ENCODE results near the gene IL2RA.
"Not testable (repeated sequence)": the region's sequence is repeated elsewhere in the genome, so short reads cannot be mapped to it uniquely, and the experiment has no call there.

IL2RA gene

DNA sequence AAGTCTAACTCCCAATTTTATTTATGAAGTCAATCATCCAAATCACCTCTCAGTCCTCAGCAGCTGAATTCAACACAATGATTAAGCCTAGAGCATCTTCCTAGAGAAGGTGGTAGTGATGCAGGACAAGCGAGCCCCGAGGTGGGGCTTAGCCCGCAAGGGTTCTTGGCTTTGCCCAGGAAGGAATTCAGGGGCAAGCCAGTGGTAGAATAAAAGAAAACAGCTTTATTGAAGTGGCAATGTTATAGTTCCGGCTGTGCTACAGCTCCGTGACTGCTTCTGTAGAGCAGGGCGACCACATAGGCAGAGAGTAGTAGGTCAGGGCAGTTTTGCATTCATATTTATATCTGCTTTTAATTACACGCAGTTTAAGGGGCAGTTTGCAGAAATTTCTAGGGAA, 18.1 kb downstream of the IL2RA start:
- Histone ChIP-seq H3K4me3 (ENCODE audit: low read length) (no peak overlapping the region), H3K36me3 (ENCODE audit: control insufficient read depth, low read depth, low read length) (no peaks in the 10 kb centered on the region), H3K27me3 (ENCODE audit: control insufficient read depth, insufficient read depth, low read length) (no peaks in the 10 kb centered on the region)

DNA sequence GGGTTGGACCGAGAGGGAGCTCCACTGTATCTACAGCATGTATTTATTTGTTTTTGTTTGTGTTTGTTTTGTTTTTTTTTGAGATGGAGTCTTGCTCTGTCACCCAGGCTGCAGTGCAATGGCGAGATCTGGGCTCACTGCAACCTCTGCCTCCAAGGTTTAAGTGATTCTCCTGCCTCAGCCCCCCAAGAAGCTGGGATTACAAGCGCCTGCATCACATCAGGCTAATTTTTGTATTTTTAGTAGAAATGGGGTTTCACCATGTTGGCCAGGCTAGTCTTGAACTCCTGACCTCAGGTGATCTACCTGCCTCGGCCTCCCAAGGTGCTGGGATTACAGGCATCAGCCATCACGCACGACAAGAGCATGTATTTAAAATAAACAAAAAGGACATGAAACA, 18.8 kb downstream of the IL2RA start:
- not testable (repeated sequence) for H3K27me3 ChIP-seq (ENCODE audit: control insufficient read depth, insufficient read depth, low read length); H3K9me3 ChIP-seq (ENCODE audit: control insufficient read depth, low read depth, low read length); H3K36me3 ChIP-seq (ENCODE audit: control insufficient read depth, low read depth, low read length); H3K27ac ChIP-seq (ENCODE audit: low read length); H3K4me3 ChIP-seq (ENCODE audit: low read length); H3K4me1 ChIP-seq (ENCODE audit: control insufficient read depth, low read depth, low read length); H3K9ac ChIP-seq (ENCODE audit: low read length)

More for the DNA sequence above, 18.1 kb downstream of the IL2RA start:
- H3K9me3 ChIP-seq (ENCODE audit: control insufficient read depth, low read depth, low read length), result no peaks in the 10 kb centered on the region
- H3K9ac ChIP-seq (ENCODE audit: low read length), result no peak overlapping the region
- H3K27ac ChIP-seq (ENCODE audit: low read length), result no peak overlapping the region
- no peaks in the 10 kb centered on the region for H3K4me1 ChIP-seq (ENCODE audit: control insufficient read depth, low read depth, low read length)

DNA sequence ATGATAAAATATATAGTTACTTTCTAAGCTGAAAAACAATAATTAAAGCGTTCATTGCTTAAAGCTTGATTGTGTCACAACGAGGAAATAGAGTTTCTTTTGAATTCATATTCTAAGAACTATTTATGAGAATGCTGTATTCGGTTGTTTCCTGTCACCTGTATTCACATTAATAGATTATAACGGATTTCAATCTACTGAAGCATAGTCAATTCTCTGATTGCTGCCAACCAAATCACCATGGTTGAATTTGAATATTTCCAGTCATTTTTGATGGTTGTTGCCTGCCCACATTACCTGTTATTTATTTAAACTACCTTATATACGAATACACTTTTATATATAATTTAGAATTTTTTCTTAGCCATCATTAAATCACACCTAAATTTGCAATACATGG, 22.0 kb downstream of the IL2RA start:
- Histone ChIP-seq H3K9ac (ENCODE audit: low read length) (no peak overlapping the region), H3K27me3 (ENCODE audit: control insufficient read depth, insufficient read depth, low read length) (no peaks in the 10 kb centered on the region), H3K4me1 (ENCODE audit: control insufficient read depth, low read depth, low read length) (no peaks in the 10 kb centered on the region), H3K9me3 (ENCODE audit: control insufficient read depth, low read depth, low read length) (no peaks in the 10 kb centered on the region), H3K4me3 (ENCODE audit: low read length) (no peak overlapping the region), H3K36me3 (ENCODE audit: control insufficient read depth, low read depth, low read length) (no peaks in the 10 kb centered on the region), H3K27ac (ENCODE audit: low read length) (no peak overlapping the region)

DNA sequence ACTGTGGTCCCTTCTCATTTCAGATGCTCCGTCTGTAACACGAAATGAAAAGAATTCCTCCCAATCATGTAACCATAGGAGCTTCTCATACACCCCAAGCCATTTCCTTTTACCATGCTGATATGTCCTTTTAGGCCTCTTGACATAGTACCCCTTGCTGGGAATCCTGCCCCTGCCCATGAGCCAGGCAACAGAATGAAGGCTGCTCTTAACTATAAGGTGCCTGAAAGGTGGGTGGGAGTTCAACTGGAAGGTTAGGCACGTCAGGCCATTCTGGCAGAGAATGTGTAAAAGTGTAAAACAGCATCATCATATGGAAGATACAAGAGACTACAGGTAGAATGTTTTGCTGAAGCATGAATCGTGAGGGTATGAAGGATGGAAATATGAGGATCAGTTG, 22.5 kb downstream of the IL2RA start:
- Histone ChIP-seq H3K4me3 (ENCODE audit: low read length) (no peak overlapping the region), H3K36me3 (ENCODE audit: control insufficient read depth, low read depth, low read length) (no peaks in the 10 kb centered on the region), H3K27ac (ENCODE audit: low read length) (no peak overlapping the region), H3K4me1 (ENCODE audit: control insufficient read depth, low read depth, low read length) (no peaks in the 10 kb centered on the region), H3K9me3 (ENCODE audit: control insufficient read depth, low read depth, low read length) (no peaks in the 10 kb centered on the region), H3K9ac (ENCODE audit: low read length) (no peak overlapping the region), H3K27me3 (ENCODE audit: control insufficient read depth, insufficient read depth, low read length) (no peaks in the 10 kb centered on the region)

DNA sequence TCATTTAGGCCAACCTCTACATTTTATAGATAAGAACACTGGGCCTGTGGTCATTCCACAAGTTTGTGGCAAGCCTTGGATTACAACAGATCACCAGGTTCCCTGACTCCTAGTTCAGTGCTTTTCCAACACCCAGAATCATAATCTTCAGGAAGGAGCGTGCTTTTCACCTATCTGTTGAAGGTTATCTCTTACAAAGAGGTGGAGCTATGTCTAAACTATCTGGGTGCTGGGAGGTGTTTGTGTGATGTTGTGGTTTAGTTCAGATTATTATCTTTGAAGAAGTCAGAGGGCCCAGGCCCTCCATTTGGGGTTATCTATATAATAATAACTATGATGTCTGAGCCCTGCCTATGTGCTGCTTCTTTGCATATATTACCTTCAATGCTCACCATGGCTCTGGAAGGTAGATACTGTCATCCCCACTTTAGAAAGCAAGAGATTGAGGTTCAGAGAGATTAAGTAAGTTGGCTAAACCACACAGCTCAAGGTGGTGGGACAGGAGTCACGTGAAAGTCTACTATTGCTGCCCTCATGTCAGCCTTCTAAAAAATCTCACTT, 24.0 kb downstream of the IL2RA start:
- H3K27ac ChIP-seq (ENCODE audit: low read length), result no peak overlapping the region
- H3K9me3 ChIP-seq (ENCODE audit: control insufficient read depth, low read depth, low read length), result no peaks in the 10 kb centered on the region
- H3K27me3 ChIP-seq (ENCODE audit: control insufficient read depth, insufficient read depth, low read length), result no peaks in the 10 kb centered on the region
- no peak overlapping the region for H3K4me3 ChIP-seq (ENCODE audit: low read length)
- no peaks in the 10 kb centered on the region for H3K4me1 ChIP-seq (ENCODE audit: control insufficient read depth, low read depth, low read length)
- H3K36me3 ChIP-seq (ENCODE audit: control insufficient read depth, low read depth, low read length), result no peaks in the 10 kb centered on the region
- no peak overlapping the region for H3K9ac ChIP-seq (ENCODE audit: low read length)

DNA sequence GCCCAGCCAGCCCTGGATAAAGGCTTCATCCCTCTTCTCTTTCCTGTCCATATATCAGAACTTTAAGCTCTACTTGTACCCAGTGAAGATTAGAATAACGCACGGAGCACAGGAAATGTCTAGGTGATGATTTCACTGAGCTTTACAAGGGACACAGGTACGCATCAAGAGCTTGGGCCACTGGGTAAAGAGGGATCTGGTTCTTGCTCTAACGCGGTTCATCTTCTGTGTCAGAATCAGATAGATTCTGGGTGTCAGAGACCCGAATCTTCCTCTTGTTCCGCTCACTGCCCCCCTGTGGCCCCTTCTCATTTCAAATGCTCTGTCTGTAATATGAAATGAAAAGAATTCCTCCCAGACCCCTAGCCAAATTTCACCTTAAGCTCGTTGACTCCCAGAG, 24.7 kb downstream of the IL2RA start:
- no peaks in the 10 kb centered on the region for H3K36me3 ChIP-seq (ENCODE audit: control insufficient read depth, low read depth, low read length)
- H3K9ac ChIP-seq (ENCODE audit: low read length), result no peak overlapping the region
- H3K27me3 ChIP-seq (ENCODE audit: control insufficient read depth, insufficient read depth, low read length), result no peaks in the 10 kb centered on the region
- H3K9me3 ChIP-seq (ENCODE audit: control insufficient read depth, low read depth, low read length), result no peaks in the 10 kb centered on the region
- H3K27ac ChIP-seq (ENCODE audit: low read length), result no peak overlapping the region
- no peaks in the 10 kb centered on the region for H3K4me1 ChIP-seq (ENCODE audit: control insufficient read depth, low read depth, low read length)
- no peak overlapping the region for H3K4me3 ChIP-seq (ENCODE audit: low read length)

DNA sequence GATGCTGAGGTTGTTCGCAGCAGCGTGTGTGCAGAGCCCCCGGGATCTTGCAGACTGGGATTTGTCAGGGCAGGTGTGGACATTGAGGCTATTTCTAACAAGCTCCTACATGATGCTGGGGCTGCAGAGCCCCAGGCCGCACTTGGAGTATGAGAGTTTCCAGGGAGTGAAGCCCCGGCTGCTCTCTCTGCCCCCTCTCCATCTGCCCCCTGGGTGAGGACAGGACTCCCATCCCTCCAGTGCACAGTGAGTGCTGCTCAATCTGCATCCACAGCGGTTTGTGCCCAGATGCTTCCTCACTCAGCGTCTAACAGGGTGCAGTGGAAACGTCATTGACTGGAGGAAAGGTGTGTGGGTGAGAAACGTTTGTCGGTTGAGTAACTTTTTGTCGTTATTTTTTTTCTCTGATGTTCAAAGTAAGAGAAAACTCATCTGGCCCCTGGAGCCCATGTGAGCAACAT, 25.3 kb downstream of the IL2RA start:
- no peaks in the 10 kb centered on the region for H3K36me3 ChIP-seq (ENCODE audit: control insufficient read depth, low read depth, low read length)
- no peak overlapping the region for H3K9ac ChIP-seq (ENCODE audit: low read length)
- H3K27me3 ChIP-seq (ENCODE audit: control insufficient read depth, insufficient read depth, low read length), result no peaks in the 10 kb centered on the region
- no peak overlapping the region for H3K27ac ChIP-seq (ENCODE audit: low read length)
- H3K9me3 ChIP-seq (ENCODE audit: control insufficient read depth, low read depth, low read length), result no peaks in the 10 kb centered on the region
- H3K4me1 ChIP-seq (ENCODE audit: control insufficient read depth, low read depth, low read length), result no peaks in the 10 kb centered on the region
- H3K4me3 ChIP-seq (ENCODE audit: low read length), result no peak overlapping the region

DNA sequence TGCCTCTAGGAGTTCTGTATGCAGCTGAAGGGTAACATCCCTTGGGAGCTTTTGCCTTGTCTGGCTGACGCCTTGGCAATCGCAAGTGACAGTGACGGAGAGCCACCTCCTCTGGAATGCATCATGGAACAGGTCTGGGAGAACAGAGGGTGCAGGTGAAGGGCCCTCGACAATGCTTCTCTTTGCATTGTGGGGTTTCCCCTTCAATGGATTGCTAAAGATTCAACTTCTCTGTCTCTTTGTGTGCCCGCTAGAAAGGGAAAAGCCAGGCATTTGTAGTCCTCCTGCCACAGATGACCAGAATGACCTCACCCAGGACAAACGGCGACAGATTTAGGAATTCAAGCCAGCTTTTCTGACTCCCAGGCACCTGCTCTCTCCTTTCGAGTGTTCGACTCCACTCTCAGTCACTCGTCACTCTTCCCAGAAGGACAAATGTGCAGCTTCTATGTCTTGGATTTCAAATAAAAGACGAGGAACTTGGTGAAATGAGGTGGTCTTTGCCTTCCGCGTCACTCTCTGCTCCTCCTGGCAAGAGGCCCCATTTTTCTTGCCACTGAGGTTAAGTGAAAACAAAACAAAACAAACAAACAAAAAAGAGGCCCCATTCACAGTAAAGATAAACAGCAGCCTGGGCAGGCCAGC, 26.1 kb downstream of the IL2RA start:
- Histone ChIP-seq H3K27ac (ENCODE audit: low read length) (no peak overlapping the region), H3K9me3 (ENCODE audit: control insufficient read depth, low read depth, low read length) (peaks cover under 1% of the 10 kb centered on the region), H3K4me1 (ENCODE audit: control insufficient read depth, low read depth, low read length) (no peaks in the 10 kb centered on the region), H3K4me3 (ENCODE audit: low read length) (no peak overlapping the region), H3K9ac (ENCODE audit: low read length) (no peak overlapping the region), H3K27me3 (ENCODE audit: control insufficient read depth, insufficient read depth, low read length) (no peaks in the 10 kb centered on the region), H3K36me3 (ENCODE audit: control insufficient read depth, low read depth, low read length) (no peaks in the 10 kb centered on the region)

DNA sequence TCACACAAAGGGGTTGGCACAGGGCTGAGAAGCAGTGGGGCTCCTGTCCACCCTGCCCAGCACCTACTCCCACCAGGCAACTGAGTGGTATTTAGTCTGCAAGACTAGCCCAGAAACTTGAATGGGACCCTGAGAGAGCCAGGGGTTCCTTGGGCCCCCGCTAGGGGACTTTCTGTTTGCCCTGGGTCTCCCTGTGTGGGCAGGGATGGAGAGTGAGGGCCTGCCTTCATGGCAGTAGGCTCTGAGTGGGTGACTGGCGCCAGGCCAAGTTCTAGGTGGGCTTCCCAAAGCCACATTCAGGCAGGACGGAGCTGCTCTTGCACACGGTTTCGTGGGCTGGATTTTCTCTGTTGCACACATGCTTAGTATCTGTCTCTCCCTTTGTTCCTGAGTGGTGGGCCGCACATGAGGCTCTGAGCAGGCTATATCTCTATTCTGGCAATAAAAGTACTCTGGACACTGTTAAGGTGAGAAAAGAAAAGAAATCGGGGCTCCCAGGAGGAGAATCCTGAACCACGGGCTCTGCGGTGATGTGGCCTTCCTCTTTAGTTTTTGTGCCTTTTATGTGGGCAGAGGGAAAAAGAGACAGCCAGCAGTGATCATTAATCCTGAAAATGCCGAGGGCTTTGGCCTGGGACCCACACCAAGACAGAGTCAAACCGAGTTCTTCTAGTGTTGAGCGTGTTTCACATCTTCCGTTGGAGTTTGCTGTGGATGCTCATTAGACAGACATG, 26.9 kb downstream of the IL2RA start:
- Histone ChIP-seq H3K27ac (ENCODE audit: low read length) (no peak overlapping the region), H3K36me3 (ENCODE audit: control insufficient read depth, low read depth, low read length) (no peaks in the 10 kb centered on the region), H3K4me1 (ENCODE audit: control insufficient read depth, low read depth, low read length) (no peaks in the 10 kb centered on the region), H3K4me3 (ENCODE audit: low read length) (no peak overlapping the region), H3K27me3 (ENCODE audit: control insufficient read depth, insufficient read depth, low read length) (no peaks in the 10 kb centered on the region), H3K9ac (ENCODE audit: low read length) (no peak overlapping the region), H3K9me3 (ENCODE audit: control insufficient read depth, low read depth, low read length) (peaks cover 8% of the 10 kb centered on the region)

DNA sequence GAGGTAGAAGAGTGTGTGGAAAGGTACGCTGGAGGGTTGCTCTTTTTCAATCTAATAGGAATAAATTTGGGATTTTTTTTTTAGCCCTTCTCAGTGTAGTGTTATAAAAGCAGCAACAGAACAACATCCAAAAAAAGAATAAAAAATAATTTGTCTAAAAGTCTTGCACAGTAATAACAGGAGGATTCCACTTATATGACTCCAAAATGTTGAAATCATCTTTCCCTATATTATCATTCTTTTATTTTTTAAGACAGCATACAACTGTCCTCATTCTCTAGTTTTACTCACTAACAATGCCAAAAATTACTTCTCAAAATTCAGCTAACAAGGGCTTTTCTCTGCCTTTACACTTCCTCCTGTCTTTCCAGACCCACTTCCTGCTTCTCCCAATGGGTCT, 27.8 kb downstream of the IL2RA start:
- Histone ChIP-seq H3K9me3 (ENCODE audit: control insufficient read depth, low read depth, low read length) (peaks cover 11% of the 10 kb centered on the region), H3K36me3 (ENCODE audit: control insufficient read depth, low read depth, low read length) (no peaks in the 10 kb centered on the region), H3K27ac (ENCODE audit: low read length) (no peak overlapping the region), H3K4me1 (ENCODE audit: control insufficient read depth, low read depth, low read length) (no peaks in the 10 kb centered on the region), H3K27me3 (ENCODE audit: control insufficient read depth, insufficient read depth, low read length) (no peaks in the 10 kb centered on the region), H3K9ac (ENCODE audit: low read length) (no peak overlapping the region), H3K4me3 (ENCODE audit: low read length) (no peak overlapping the region)

DNA sequence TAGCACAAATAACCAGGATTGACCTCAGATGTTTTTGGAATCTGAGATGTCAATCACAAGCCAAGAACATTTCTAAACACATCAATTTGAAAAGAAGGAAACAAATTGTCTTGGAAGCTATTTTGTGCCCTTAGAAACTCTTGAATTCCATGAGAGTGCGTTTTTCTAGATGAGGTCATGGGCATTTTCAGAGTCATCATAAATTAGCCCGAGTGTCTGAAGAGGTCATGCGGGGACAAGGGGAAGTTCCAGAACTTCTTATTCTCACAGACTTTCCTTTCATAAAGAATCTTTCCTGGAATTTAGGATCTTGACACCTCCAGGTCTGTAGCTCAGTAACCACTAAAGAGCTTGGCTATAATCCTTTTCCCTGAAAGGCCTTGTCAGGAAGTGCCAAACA, 28.2 kb downstream of the IL2RA start:
- no peak overlapping the region for H3K27ac ChIP-seq (ENCODE audit: low read length)
- no peaks in the 10 kb centered on the region for H3K27me3 ChIP-seq (ENCODE audit: control insufficient read depth, insufficient read depth, low read length)
- peaks cover 11% of the 10 kb centered on the region for H3K9me3 ChIP-seq (ENCODE audit: control insufficient read depth, low read depth, low read length)
- H3K9ac ChIP-seq (ENCODE audit: low read length), result no peak overlapping the region
- H3K36me3 ChIP-seq (ENCODE audit: control insufficient read depth, low read depth, low read length), result no peaks in the 10 kb centered on the region
- no peak overlapping the region for H3K4me3 ChIP-seq (ENCODE audit: low read length)
- no peaks in the 10 kb centered on the region for H3K4me1 ChIP-seq (ENCODE audit: control insufficient read depth, low read depth, low read length)

DNA sequence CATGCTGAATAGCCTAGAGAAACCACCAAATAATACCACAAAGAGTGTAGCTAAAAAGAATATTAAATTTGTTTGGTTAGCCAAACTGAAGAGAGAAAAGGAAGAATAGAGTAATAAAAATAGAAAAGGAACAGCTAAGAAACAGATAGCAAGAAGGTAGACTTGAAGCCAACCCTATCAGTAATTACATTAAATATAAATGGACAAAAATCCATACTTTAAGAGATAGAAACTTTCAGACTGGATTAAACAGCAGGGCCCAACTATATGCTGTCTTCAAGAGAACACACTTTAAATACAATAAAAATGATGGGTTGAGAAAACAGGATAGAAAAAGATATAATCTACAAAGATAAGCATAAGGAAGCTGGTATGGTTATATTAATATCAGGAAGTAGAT, 31.2 kb downstream of the IL2RA start:
- H3K4me1 ChIP-seq (ENCODE audit: control insufficient read depth, low read depth, low read length), result no peaks in the 10 kb centered on the region
- no peak overlapping the region for H3K4me3 ChIP-seq (ENCODE audit: low read length)
- peaks cover 11% of the 10 kb centered on the region for H3K9me3 ChIP-seq (ENCODE audit: control insufficient read depth, low read depth, low read length)
- no peaks in the 10 kb centered on the region for H3K36me3 ChIP-seq (ENCODE audit: control insufficient read depth, low read depth, low read length)
- H3K9ac ChIP-seq (ENCODE audit: low read length), result no peak overlapping the region
- H3K27ac ChIP-seq (ENCODE audit: low read length), result no peak overlapping the region
- no peaks in the 10 kb centered on the region for H3K27me3 ChIP-seq (ENCODE audit: control insufficient read depth, insufficient read depth, low read length)

Data from iPS-18a (cell line).